H1 (cell line): ENCODE data around the gene RERE. TPM values are rescaled to one million over a fixed set of nuclear protein-coding genes. Genes with fewer than 3 reads are reported as not detected.

Experiments used
- CTCF ChIA-PET: fragments of 300-600 bp; sonication (Branson Sonifier 250); formaldehyde crosslinking; loops from one replicate; lab custom pipeline; 2021; ENCODE audit not compliant: partially characterized antibody; lab: Charles Lee
- POLR2A ChIA-PET: fragments of 300-600 bp; sonication (Branson Sonifier 250); formaldehyde crosslinking; loops from one replicate; lab custom pipeline; 2021; ENCODE audit warnings: inconsistent platforms; ENCODE audit not compliant: partially characterized antibody; lab: Charles Lee
- DNase-seq, 2 experiments: peaks; one replicate each; pipeline versions ENCODE4 v3.0.0 to v3.0.0-alpha.2; 2010 to 2022; ENCODE audit warnings: low spot score in 2 of 2, low read depth in 1 of 2, mixed read lengths in 1 of 2
- FAIRE-seq: peaks from 2 replicates; lab custom pipeline; 2011; peaks lifted over from hg19 to GRCh38; lab: Jason Lieb, UNC
- H2AFZ ChIP-seq: 2 replicates; pipeline ENCODE4 v1.8.1; 2012; ENCODE audit warnings: low read length, inconsistent platforms
- H2AK5ac ChIP-seq: 2 replicates; pipeline ENCODE4 v1.6.1; 2013; ENCODE audit warnings: low read depth, low read length
- H2BK120ac ChIP-seq: replicated peaks from 2 replicates; pipeline ENCODE3; 2013; ENCODE audit warnings: low read depth, low read length, inconsistent platforms
- H2BK12ac ChIP-seq: 2 replicates; pipeline ENCODE4 v1.6.1; 2013; ENCODE audit warnings: low read depth, low read length
- H2BK15ac ChIP-seq: 2 replicates; pipeline ENCODE4 v1.6.1; 2013; ENCODE audit warnings: low read length
- H2BK20ac ChIP-seq: 2 replicates; pipeline ENCODE4 v1.6.1; 2013; ENCODE audit warnings: low read length
- H2BK5ac ChIP-seq: 2 replicates; pipeline ENCODE4 v1.6.1; 2013; ENCODE audit warnings: low read depth, low read length
- H3K14ac ChIP-seq: 2 replicates; pipeline ENCODE4 v1.6.1; 2013; ENCODE audit warnings: inconsistent platforms; ENCODE audit not compliant: insufficient read length
- H3K18ac ChIP-seq: 2 replicates; pipeline ENCODE4 v1.6.1; 2013; ENCODE audit warnings: low read length; ENCODE audit errors: extremely low read depth
- H3K23ac ChIP-seq: 2 replicates; pipeline ENCODE4 v1.6.1; 2013; ENCODE audit warnings: inconsistent platforms; ENCODE audit not compliant: insufficient read length
- H3K23me2 ChIP-seq: 2 replicates; pipeline ENCODE4 v1.6.1; 2013; ENCODE audit warnings: low read depth, low read length
- H3K27ac ChIP-seq: 2 replicates; pipeline ENCODE4 v1.6.1; 2011; ENCODE audit warnings: low read depth, low read length, inconsistent platforms
- H3K27me3 ChIP-seq, 4 experiments: replicated peaks in 1 of 4; 1 replicate in 1 of 4; 2 replicates in 3 of 4; pipeline versions ENCODE4 v1.6.1 to v1.8.1; 2011 to 2013; ENCODE audit warnings: low read length in 3 of 4, mild to moderate bottlenecking in 3 of 4, inconsistent platforms in 2 of 4, mixed read lengths in 2 of 4, moderate library complexity in 1 of 4; ENCODE audit not compliant: control insufficient read depth in 3 of 4, insufficient read depth in 3 of 4; ENCODE audit errors: extremely low read depth in 1 of 4
- H3K36me3 ChIP-seq, 4 experiments: 2 replicates each; pipeline versions ENCODE4 v1.6.1 to v1.8.1; 2011 to 2013; ENCODE audit warnings: mild to moderate bottlenecking in 4 of 4, low read length in 3 of 4, moderate library complexity in 2 of 4, control low read depth in 1 of 4, inconsistent platforms in 1 of 4; ENCODE audit not compliant: insufficient read depth in 4 of 4, control insufficient read depth in 2 of 4
- H3K4ac ChIP-seq: replicated peaks from 2 replicates; pipeline ENCODE3; 2013; ENCODE audit warnings: low read length, low read depth, mixed read lengths, inconsistent platforms; ENCODE audit not compliant: insufficient read length
- H3K4me1 ChIP-seq, 4 experiments: replicated peaks in 1 of 4; 1 replicate in 1 of 4; 2 replicates in 3 of 4; pipeline versions ENCODE4 v1.6.1 to v1.8.1; 2011 to 2013; ENCODE audit warnings: low read length in 3 of 4, inconsistent platforms in 2 of 4, mixed read lengths in 1 of 4; ENCODE audit not compliant: insufficient read depth in 4 of 4, control insufficient read depth in 3 of 4
- H3K4me2 ChIP-seq, 2 experiments: 2 replicates each; pipeline versions ENCODE4 v1.6.1 to v1.8.1; 2011 to 2013; ENCODE audit warnings: low read depth in 2 of 2, low read length in 2 of 2, control low read depth in 1 of 2, inconsistent platforms in 1 of 2, mild to moderate bottlenecking in 1 of 2; ENCODE audit not compliant: insufficient read depth in 1 of 2
- H3K4me3 ChIP-seq, 4 experiments: fragments of 200-600, 300-600 bp in 1 of 4; sonication (generic), shearing (Covaris generic), sonication (Bioruptor Twin) in 1 of 4; 2 replicates each; pipeline versions ENCODE4 v1.5.1 to v1.8.1; 2011 to 2016; ENCODE audit warnings: low read length in 4 of 4, low read depth in 3 of 4, control low read depth in 2 of 4, inconsistent platforms in 2 of 4, mild to moderate bottlenecking in 2 of 4, mixed read lengths in 1 of 4, moderate library complexity in 1 of 4; ENCODE audit not compliant: insufficient read depth in 2 of 4; ENCODE audit errors: extremely low read depth in 1 of 4
- H3K56ac ChIP-seq: replicated peaks from 2 replicates; pipeline ENCODE3; 2013; ENCODE audit warnings: low read depth, mild to moderate bottlenecking, mixed read lengths, low read length, inconsistent platforms; ENCODE audit not compliant: insufficient read length
- H3K79me1 ChIP-seq: 2 replicates; pipeline ENCODE4 v1.6.1; 2013; ENCODE audit warnings: low read depth, low read length, control low read depth
- H3K79me2 ChIP-seq, 2 experiments: 2 replicates each; pipeline versions ENCODE4 v1.6.1 to v1.8.1; 2012 to 2013; ENCODE audit warnings: low read length in 2 of 2, mild to moderate bottlenecking in 2 of 2, inconsistent platforms in 1 of 2; ENCODE audit not compliant: insufficient read depth in 2 of 2, control insufficient read depth in 1 of 2
- H3K9ac ChIP-seq, 4 experiments: replicated peaks in 1 of 4; 1 replicate in 1 of 4; 2 replicates in 3 of 4; pipeline versions ENCODE4 v1.6.1 to v1.8.1; 2011 to 2013; ENCODE audit warnings: low read depth in 3 of 4, low read length in 3 of 4, control low read depth in 2 of 4, mild to moderate bottlenecking in 2 of 4, moderate library complexity in 2 of 4, inconsistent platforms in 1 of 4; ENCODE audit errors: extremely low read depth in 1 of 4
- H3K9me3 ChIP-seq, 2 experiments: 2 replicates each; pipeline versions ENCODE4 v1.6.1 to v1.8.1; 2012 to 2013; ENCODE audit warnings: mild to moderate bottlenecking in 2 of 2, moderate library complexity in 2 of 2, control low read depth in 1 of 2, inconsistent platforms in 1 of 2, low read depth in 1 of 2, low read length in 1 of 2, mixed read lengths in 1 of 2; ENCODE audit not compliant: insufficient read depth in 2 of 2
- H4K20me1 ChIP-seq, 2 experiments: replicated peaks in 1 of 2; 2 replicates each; pipeline versions ENCODE3 to v1.8.1; 2011 to 2013; ENCODE audit warnings: inconsistent platforms in 2 of 2, low read length in 2 of 2, mild to moderate bottlenecking in 1 of 2; ENCODE audit not compliant: insufficient read depth in 2 of 2, control insufficient read depth in 1 of 2
- H4K5ac ChIP-seq: 2 replicates; pipeline ENCODE4 v1.6.1; 2013; ENCODE audit warnings: low read length, low read depth, mixed read lengths, inconsistent platforms; ENCODE audit not compliant: insufficient read length
- H4K8ac ChIP-seq: 2 replicates; pipeline ENCODE4 v1.8.0; 2013; ENCODE audit warnings: mild to moderate bottlenecking, moderate library complexity, low read length, inconsistent platforms; ENCODE audit not compliant: insufficient read depth; ENCODE audit errors: extremely low read depth
- H4K91ac ChIP-seq: replicated peaks from 2 replicates; pipeline ENCODE3; 2013; ENCODE audit warnings: low read length, mixed read lengths, inconsistent platforms; ENCODE audit not compliant: insufficient read length
- WGBS, 2 experiments: shearing (Covaris generic) in 1 of 2; methylation state at CpG; one replicate each; pipeline versions ENCODE4 v1.1.6 to v1.1.7; 2013 to 2015; ENCODE audit warnings: low lambda C conversion rate in 2 of 2, mixed read lengths in 2 of 2, inconsistent platforms in 1 of 2, low coverage in 1 of 2, missing lambda C conversion rate in 1 of 2; ENCODE audit not compliant: insufficient replicate concordance in 2 of 2, insufficient coverage in 1 of 2, insufficient read length in 1 of 2; ENCODE audit errors: extremely low coverage in 1 of 2, missing lambda C conversion rate in 1 of 2; 5-methylcytosine and 5-hydroxymethylcytosine counted together
- polyA plus RNA-seq, 7 experiments: library from polyadenylated mRNA; depleted of rRNA in 3 of 7; stranded (reverse) in 5 of 7; unstranded in 2 of 7; fragments of >200 nt in 5 of 7; fragments of 200-250 nt in 2 of 7; gene quantifications; 1 replicate in 5 of 7; 2 replicates in 1 of 7; 4 replicates in 1 of 7; pipeline versions ENCODE4 v1.2.1 to v1.2.3, GENCODE V29; 2011 to 2013; ENCODE audit warnings: missing spikeins in 2 of 7, mixed read lengths in 2 of 7
- total RNA-seq: library from RNA; stranded (reverse); fragmentation: NEBNext Ultra II Directional; extraction: Animal tissue kit (Norgen Biotek cat#: 25700); gene quantifications from 2 replicates; pipeline ENCODE4 v1.2.1, GENCODE V29; 2021
- TF ChIP-seq, protein P1 (sequence below): IDR thresholded peaks from 2 replicates; pipeline ENCODE4 v1.6.1; 2012; ENCODE audit warnings: inconsistent platforms

The RERE gene
- total and polyA plus RNA-seq, 2 of the 8 experiments (the other 6 are each of a cell fraction or from before 2014, with no cell fraction given) = 15.3 to 142 TPM

GRCh38 chr1:8862528-8862927 is 45.1 kb upstream of the RERE start:
- Histone ChIP-seq H3K14ac (no peak overlapping the region), H3K36me3 (peaks cover 68 to 98% (median 86%) of the 10 kb centered on the region in 4 experiments), H3K4me1 (peaks cover 3 to 8% (median 5%) of the 10 kb centered on the region in 4 experiments), H4K20me1 (peaks cover 34 to 38% of the 10 kb centered on the region in 2 experiments), H2BK12ac (no peak overlapping the region), H3K9ac (no peak overlapping the region), H3K4me2 (no peak overlapping the region), H3K56ac (no peak overlapping the region), H4K91ac (no peak overlapping the region), H4K5ac (no peak overlapping the region), H3K4me3 (no peak overlapping the region), H2AK5ac (no peak overlapping the region), H2BK20ac (no peak overlapping the region), H2BK15ac (no peak overlapping the region), H3K23me2 (no peaks in the 10 kb centered on the region), H3K18ac (no peak overlapping the region), H2BK5ac (no peak overlapping the region), H3K9me3 (no peaks in the 10 kb centered on the region), H4K8ac (no peak overlapping the region), H3K79me1 (0 out of 2 replicates have a peak, but pooled peaks cover 2% of the 10 kb centered on the region), H3K27ac (no peak overlapping the region; the same call in 1 of the 2 replicates), H3K79me2 (peaks cover 0 to 2% of the 10 kb centered on the region in 2 experiments; a peak in 1 of 4 replicates), H3K4ac (no peak overlapping the region), H2AFZ (no peak overlapping the region), H3K27me3 (no peaks in the 10 kb centered on the region), H3K23ac (no peak overlapping the region), H2BK120ac (no peak overlapping the region)
- no peak for FAIRE-seq
- peak in 1 of 2 experiments; percentile 82 for DNase-seq
- ChIA-PET POLR2A (interaction anchor here (0.8 to 39.6 kb wide), 9 partner anchors 7 to 200 kb away, joined by 3 to 880 read pairs (median 4); partner anchors contain the start of genes ENO1 and RERE), CTCF (interaction anchor here (0.5 to 8.9 kb wide), 24 partner anchors 10 to 501 kb away, joined by 3 to 128 read pairs (median 3); no protein-coding TSS in a partner anchor)
- WGBS, 2 experiments = 83% methylated on average over 4 of the region's 4 CpGs; no CpG with 5 or more reads in 1 of the 2 experiments
- TF ChIP-seq, protein P1, sequence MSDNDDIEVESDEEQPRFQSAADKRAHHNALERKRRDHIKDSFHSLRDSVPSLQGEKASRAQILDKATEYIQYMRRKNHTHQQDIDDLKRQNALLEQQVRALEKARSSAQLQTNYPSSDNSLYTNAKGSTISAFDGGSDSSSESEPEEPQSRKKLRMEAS = 0 out of 2 replicates have a peak, but pooled peaks have one; percentile 15
